Neuronal stem cell (in vitro differentiated cells): ENCODE measurements around the gene GRIK5.
A peak's percentile ranks its signal among the peaks of the same experiment; 100 is the strongest.

Experiments used
- DNase-seq: peaks from one replicate; pipeline ENCODE4 v3.0.0-alpha.2; 2013; ENCODE audit warnings: low spot score
- H2AFZ ChIP-seq: one replicate; pipeline ENCODE4 v1.6.1; 2013; ENCODE audit warnings: mild to moderate bottlenecking, low read length, inconsistent platforms
- H2AK5ac ChIP-seq: 2 replicates; pipeline ENCODE4 v1.6.1; 2013; ENCODE audit warnings: low read depth, mild to moderate bottlenecking, inconsistent platforms, low read length, moderate library complexity, mixed read lengths
- H2BK120ac ChIP-seq: 2 replicates; pipeline ENCODE4 v1.6.1; 2013; ENCODE audit warnings: low read depth, mild to moderate bottlenecking, inconsistent platforms, low read length, moderate library complexity, mixed read lengths
- H2BK12ac ChIP-seq: one replicate; pipeline ENCODE4 v1.6.1; 2013; ENCODE audit warnings: low read length, inconsistent platforms
- H2BK15ac ChIP-seq: 2 replicates; pipeline ENCODE4 v1.6.1; 2013; ENCODE audit warnings: mild to moderate bottlenecking, low read length, inconsistent platforms, mixed read lengths
- H2BK5ac ChIP-seq: one replicate; pipeline ENCODE4 v1.6.1; 2013; ENCODE audit warnings: inconsistent platforms, mild to moderate bottlenecking, low read length, moderate library complexity
- H3K14ac ChIP-seq: one replicate; pipeline ENCODE4 v1.6.1; 2013; ENCODE audit warnings: low read length, inconsistent platforms
- H3K18ac ChIP-seq: 2 replicates; pipeline ENCODE4 v1.6.1; 2013; ENCODE audit warnings: low read length, inconsistent platforms
- H3K23ac ChIP-seq: 2 replicates; pipeline ENCODE4 v1.6.1; 2013; ENCODE audit warnings: low read depth, mild to moderate bottlenecking, mixed read lengths, low read length, inconsistent platforms; ENCODE audit not compliant: poor library complexity
- H3K27ac ChIP-seq: replicated peaks from 3 replicates; pipeline ENCODE4 v1.5.1; 2013; ENCODE audit warnings: low read length, inconsistent platforms
- H3K27me3 ChIP-seq, 3 experiments: 2 replicates each; pipeline ENCODE4 v1.6.1; 2013; ENCODE audit warnings: low read length in 3 of 3, mild to moderate bottlenecking in 2 of 3, inconsistent platforms in 1 of 3, low read depth in 1 of 3, mixed read lengths in 1 of 3, moderate library complexity in 1 of 3; ENCODE audit not compliant: control insufficient read depth in 3 of 3, insufficient read depth in 3 of 3
- H3K36me3 ChIP-seq, 2 donors: replicated peaks in 1 of 2; 2 replicates each; pipeline ENCODE4 v1.6.1; 2013; ENCODE audit warnings: low read length in 2 of 2; ENCODE audit not compliant: control insufficient read depth in 2 of 2, insufficient read depth in 2 of 2
- H3K4ac ChIP-seq: 2 replicates; pipeline ENCODE4 v1.6.1; 2013; ENCODE audit warnings: inconsistent platforms, mild to moderate bottlenecking, low read length, moderate library complexity
- H3K4me1 ChIP-seq, 2 donors: 1 replicate in 1 of 2; 2 replicates in 1 of 2; pipeline ENCODE4 v1.6.1; 2013; ENCODE audit warnings: low read length in 2 of 2, low read depth in 1 of 2; ENCODE audit not compliant: control insufficient read depth in 2 of 2, insufficient read depth in 1 of 2
- H3K4me2 ChIP-seq: one replicate; pipeline ENCODE4 v1.6.1; 2013; ENCODE audit warnings: mild to moderate bottlenecking, low read length, inconsistent platforms; ENCODE audit not compliant: insufficient read depth, poor library complexity, severe bottlenecking
- H3K4me3 ChIP-seq, 2 donors: 2 replicates each; pipeline ENCODE4 v1.5.1; 2013; ENCODE audit warnings: low read length in 2 of 2, mild to moderate bottlenecking in 2 of 2, inconsistent platforms in 1 of 2, moderate library complexity in 1 of 2
- H3K79me1 ChIP-seq: one replicate; pipeline ENCODE4 v1.6.1; 2013; ENCODE audit warnings: low read depth, mild to moderate bottlenecking, inconsistent platforms, low read length, moderate library complexity
- H3K9ac ChIP-seq: one replicate; pipeline ENCODE4 v1.6.1; 2013; ENCODE audit warnings: mild to moderate bottlenecking, low read depth, low read length, inconsistent platforms; ENCODE audit not compliant: poor library complexity
- H3K9me3 ChIP-seq, 2 donors: replicated peaks in 1 of 2; 2 replicates each; pipeline versions ENCODE3 to v1.6.1; 2013; ENCODE audit warnings: low read length in 2 of 2, mild to moderate bottlenecking in 2 of 2, inconsistent platforms in 1 of 2, low read depth in 1 of 2, mixed read lengths in 1 of 2, moderate library complexity in 1 of 2; ENCODE audit not compliant: control insufficient read depth in 2 of 2, insufficient read depth in 1 of 2
- H4K8ac ChIP-seq: one replicate; pipeline ENCODE4 v1.6.1; 2013; ENCODE audit warnings: low read depth, mild to moderate bottlenecking, inconsistent platforms, low read length, moderate library complexity
- H4K91ac ChIP-seq: one replicate; pipeline ENCODE4 v1.6.1; 2013; ENCODE audit warnings: low read length, low read depth, mild to moderate bottlenecking, inconsistent platforms; ENCODE audit not compliant: poor library complexity
- WGBS, 2 donors: extraction: QIAGEN DNeasy Blood & Tissue Kit; methylation state at CpG; one replicate each; pipeline ENCODE4 v1.1.7; 2013; ENCODE audit warnings: missing lambda C conversion rate in 2 of 2, mixed read lengths in 1 of 2; ENCODE audit not compliant: insufficient read length in 2 of 2, insufficient replicate concordance in 1 of 2; ENCODE audit errors: extremely low coverage in 2 of 2; 5-methylcytosine and 5-hydroxymethylcytosine counted together

GRIK5 gene

DNA sequence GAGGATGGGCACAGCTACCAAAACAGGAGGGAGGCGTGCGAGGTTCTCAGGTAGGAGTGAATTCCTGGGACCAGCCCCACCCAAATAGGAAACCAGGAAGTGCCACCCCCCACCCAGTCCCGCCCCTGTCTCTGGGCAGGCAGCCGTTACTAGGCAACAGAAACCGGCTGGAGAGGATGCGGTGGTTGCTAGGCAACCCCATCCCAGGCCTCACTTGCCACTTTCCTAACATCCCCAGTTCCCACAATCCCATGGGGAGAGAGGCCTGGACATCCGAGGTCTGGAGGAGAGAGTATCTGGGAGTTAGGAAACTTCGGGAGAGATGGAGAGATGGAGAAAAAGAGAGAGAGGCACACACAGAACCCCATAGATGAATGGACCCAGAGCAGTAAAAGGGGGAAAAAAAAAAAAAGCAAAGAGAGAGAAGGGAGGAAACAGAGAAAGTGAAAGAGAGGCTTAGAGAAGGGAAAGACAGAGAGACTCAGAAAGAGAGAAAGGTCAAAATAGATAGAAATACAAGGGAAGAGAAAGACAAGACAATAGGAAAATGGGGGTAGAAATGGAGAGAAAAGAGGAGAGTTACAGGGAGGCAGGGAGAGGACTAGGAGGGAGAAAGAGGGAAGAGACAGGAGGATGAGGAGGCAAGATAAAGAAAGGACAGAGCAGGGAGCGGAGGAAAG is 3.8 kb downstream of the GRIK5 start:
- Histone ChIP-seq H3K36me3 (peaks cover 0 to 25% of the 10 kb centered on the region in 2 donors), H2AFZ (no peak overlapping the region), H4K8ac (peak overlapping the region; percentile 26), H3K4me3 (no peak overlapping the region), H3K9me3 (no peaks in the 10 kb centered on the region), H3K23ac (no peak overlapping the region), H2AK5ac (no peak overlapping the region), H2BK15ac (no peak overlapping the region), H3K27ac (no peak overlapping the region), H3K27me3 (peaks cover 0 to 14% (median 0%) of the 10 kb centered on the region in 3 experiments), H3K9ac (no peak overlapping the region), H2BK5ac (no peak overlapping the region), H3K14ac (peak overlapping the region; percentile 43), H4K91ac (peak overlapping the region; percentile 24), H3K4me2 (no peak overlapping the region), H3K4me1 (peaks cover 18 to 26% of the 10 kb centered on the region in 2 donors), H2BK12ac (no peak overlapping the region), H3K79me1 (peaks cover 8% of the 10 kb centered on the region), H3K4ac (no peak overlapping the region), H2BK120ac (no peak overlapping the region), H3K18ac (no peak overlapping the region)
- DNase-seq, result no peak
- no CpG with 5 or more reads among the region's 9 CpGs for WGBS, 2 donors

GRCh38 chr19:42065511-42065910 is 4.5 kb downstream of the GRIK5 start:
- Histone ChIP-seq H2BK5ac (no peak overlapping the region), H3K4ac (no peak overlapping the region), H4K91ac (no peak overlapping the region), H3K4me2 (no peak overlapping the region), H2AK5ac (peak overlapping the region; percentile 18), H3K9me3 (no peaks in the 10 kb centered on the region), H2BK12ac (no peak overlapping the region), H2AFZ (no peak overlapping the region), H3K79me1 (peaks cover 8% of the 10 kb centered on the region), H3K4me3 (no peak overlapping the region), H3K4me1 (peaks cover 13 to 24% of the 10 kb centered on the region in 2 donors), H2BK120ac (no peak overlapping the region), H3K36me3 (peaks cover 0 to 27% of the 10 kb centered on the region in 2 donors), H3K23ac (peak overlapping the region; percentile 85), H4K8ac (no peak overlapping the region), H3K27me3 (peaks cover 0 to 14% (median 0%) of the 10 kb centered on the region in 3 experiments), H3K18ac (peak overlapping the region; percentile 4), H2BK15ac (no peak overlapping the region), H3K14ac (no peak overlapping the region), H3K9ac (no peak overlapping the region), H3K27ac (no peak overlapping the region)
- DNase-seq, result no peak
- WGBS, 2 donors, result no CpG with 5 or more reads among the region's 9 CpGs

GRCh38 chr19:42065051-42065450 is 5.0 kb downstream of the GRIK5 start:
- Histone ChIP-seq H3K4me3 (no peak overlapping the region), H3K23ac (peak overlapping the region; percentile 85), H3K4me1 (peaks cover 10 to 20% of the 10 kb centered on the region in 2 donors), H3K18ac (no peak overlapping the region), H3K36me3 (peaks cover 0 to 28% of the 10 kb centered on the region in 2 donors), H4K91ac (no peak overlapping the region), H2AFZ (no peak overlapping the region), H2BK120ac (no peak overlapping the region), H2AK5ac (no peak overlapping the region), H3K4ac (no peak overlapping the region), H3K4me2 (no peak overlapping the region), H3K27ac (no peak overlapping the region), H2BK15ac (no peak overlapping the region), H3K79me1 (peaks cover 8% of the 10 kb centered on the region), H2BK12ac (no peak overlapping the region), H3K14ac (no peak overlapping the region), H3K27me3 (peaks cover 0 to 14% (median 0%) of the 10 kb centered on the region in 3 experiments), H2BK5ac (no peak overlapping the region), H3K9me3 (no peaks in the 10 kb centered on the region), H4K8ac (no peak overlapping the region), H3K9ac (peak overlapping the region; percentile 74)
- DNase-seq, result no peak
- WGBS, 2 donors, result no CpG with 5 or more reads among the region's 13 CpGs

DNA sequence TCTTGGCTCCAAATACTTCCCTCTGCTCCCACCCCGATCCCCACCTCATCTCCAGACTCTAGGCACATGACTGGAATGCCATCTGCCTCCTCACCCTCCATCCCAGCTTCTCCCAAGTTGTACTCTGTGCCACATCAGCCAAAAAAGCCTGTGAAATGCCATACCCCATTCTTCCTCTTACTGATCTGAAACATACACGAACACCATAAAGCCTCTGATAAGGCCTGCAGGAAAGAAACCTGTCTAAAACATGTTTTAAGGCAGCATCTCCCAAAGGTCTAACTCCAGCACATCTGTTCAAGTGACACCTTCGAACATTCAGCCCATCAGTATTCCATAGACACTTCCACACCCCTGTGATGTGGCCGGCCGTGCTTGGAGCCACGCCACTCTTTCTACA is 5.6 kb downstream of the GRIK5 start:
- peaks cover 8% of the 10 kb centered on the region for H3K79me1 ChIP-seq
- H4K8ac ChIP-seq, result no peak overlapping the region
- no peak overlapping the region for H3K27ac ChIP-seq
- H2BK15ac ChIP-seq, result no peak overlapping the region
- no peak overlapping the region for H2BK5ac ChIP-seq
- no peak overlapping the region for H4K91ac ChIP-seq
- no peak overlapping the region for H2BK12ac ChIP-seq
- H3K4me2 ChIP-seq, result no peak overlapping the region
- no peak overlapping the region for H3K4me3 ChIP-seq
- no CpG with 5 or more reads among the region's 6 CpGs for WGBS, 2 donors
- H3K18ac ChIP-seq, result no peak overlapping the region
- peaks cover 0 to 14% (median 0%) of the 10 kb centered on the region in 3 experiments for H3K27me3 ChIP-seq
- no peak overlapping the region for H2BK120ac ChIP-seq
- no peak for DNase-seq
- no peak overlapping the region for H3K23ac ChIP-seq
- no peak overlapping the region for H2AK5ac ChIP-seq
- H3K4ac ChIP-seq, result no peak overlapping the region
- H3K36me3 ChIP-seq, result peaks cover 0 to 28% of the 10 kb centered on the region in 2 donors
- H3K4me1 ChIP-seq, result peaks cover 10 to 14% of the 10 kb centered on the region in 2 donors
- no peak overlapping the region for H3K14ac ChIP-seq
- H3K9ac ChIP-seq, result no peak overlapping the region
- no peaks in the 10 kb centered on the region for H3K9me3 ChIP-seq
- no peak overlapping the region for H2AFZ ChIP-seq
